HCT116 (cell line): ENCODE data around the gene ELMO2. TPM values are rescaled to one million over a fixed set of nuclear protein-coding genes. Genes with fewer than 3 reads are reported as not detected.

Experiments
- ATAC-seq: fragments of 200-7000 bp; cut with Tn5 transposase; 2 replicates; pipeline ENCODE4 v1.9.1; 2020; ENCODE audit warnings: mild to moderate bottlenecking, moderate library complexity
- BruUV-seq: library from RNA; stranded (reverse); fragments of 400-500 nt; replicated peaks from 2 replicates; lab custom pipeline; 2021; lab: Mats Ljungman, UMichigan
- CTCF ChIA-PET: fragments of 300-600 bp; sonication (Branson Sonifier 250); formaldehyde crosslinking; loops from one replicate; lab custom pipeline; 2021; ENCODE audit warnings: antibody characterized with exemption; lab: Charles Lee
- POLR2A ChIA-PET: fragments of 300-600, 350-600 bp; sonication (Branson Sonifier 250); formaldehyde crosslinking; loops from one replicate; lab custom pipeline; 2021; ENCODE audit warnings: antibody characterized with exemption; lab: Charles Lee
- RAD21 ChIA-PET, 2 experiments: fragments of 300-600 bp; sonication (Branson Sonifier 250); formaldehyde crosslinking; loops; one replicate each; lab custom pipeline; 2023; ENCODE audit warnings: low total read pairs in 2 of 2; ENCODE audit not compliant: uncharacterized antibody in 2 of 2, unreplicated experiment in 2 of 2, low non-redundant PET in 1 of 2; lab: Charles Lee
- DNase-seq: peaks from one replicate; pipeline ENCODE4 v3.0.0-alpha.2; 2010; ENCODE audit warnings: low read depth, low spot score
- H2AFZ ChIP-seq: fragments of 200-600 bp; shearing (Covaris generic), sonication (generic); 2 replicates; pipeline ENCODE4 v1.6.1; 2017; ENCODE audit warnings: low read depth, mixed run types, mixed read lengths, antibody characterized with exemption, low read length; ENCODE audit not compliant: poor library complexity, severe bottlenecking
- H3K27ac ChIP-seq: 2 replicates; pipeline ENCODE4 v1.5.1; 2012; ENCODE audit warnings: low read depth, low read length
- H3K27me3 ChIP-seq: fragments of 200-600 bp; sonication (generic); 2 replicates; pipeline ENCODE4 v1.6.1; 2016; ENCODE audit warnings: mixed run types, low read length, mixed read lengths; ENCODE audit not compliant: insufficient read depth
- H3K36me3 ChIP-seq, 2 experiments: fragments of 200-500 bp in 1 of 2; fragments of 200-600 bp in 1 of 2; sonication (Bioruptor generic) in 1 of 2; sonication (generic) in 1 of 2; 2 replicates each; pipeline versions ENCODE4 v1.5.1 to v1.6.1; 2014 to 2016; ENCODE audit warnings: low read length in 2 of 2, inconsistent platforms in 1 of 2, mixed read lengths in 1 of 2, mixed run types in 1 of 2; ENCODE audit not compliant: insufficient read depth in 2 of 2, control insufficient read depth in 1 of 2
- H3K4me1 ChIP-seq, 2 experiments: fragments of 200-600 bp in 1 of 2; sonication (generic) in 1 of 2; 2 replicates each; pipeline versions ENCODE4 v1.5.1 to v1.6.1; 2012 to 2017; ENCODE audit warnings: low read length in 2 of 2, inconsistent platforms in 1 of 2, mild to moderate bottlenecking in 1 of 2, mixed read lengths in 1 of 2, mixed run types in 1 of 2, moderate library complexity in 1 of 2; ENCODE audit not compliant: insufficient read depth in 2 of 2, control insufficient read depth in 1 of 2
- H3K4me2 ChIP-seq: fragments of 200-600 bp; sonication (generic); 2 replicates; pipeline ENCODE4 v1.6.1; 2017; ENCODE audit warnings: mixed run types, low read length, mixed read lengths
- H3K4me3 ChIP-seq, 2 experiments: fragments of 200-600 bp in 1 of 2; sonication (generic) in 1 of 2; replicated peaks in 1 of 2; 2 replicates each; pipeline ENCODE4 v1.5.1; 2011 to 2016; ENCODE audit warnings: low read length in 2 of 2, control low read depth in 1 of 2, low read depth in 1 of 2, mild to moderate bottlenecking in 1 of 2, mixed read lengths in 1 of 2, mixed run types in 1 of 2
- H3K79me2 ChIP-seq: fragments of 200-600 bp; sonication (generic); 2 replicates; pipeline ENCODE4 v1.6.1; 2017; ENCODE audit warnings: mild to moderate bottlenecking, mixed run types, low read length, moderate library complexity, mixed read lengths; ENCODE audit not compliant: insufficient read depth
- H3K9ac ChIP-seq: fragments of 200-600 bp; sonication (generic); 2 replicates; pipeline ENCODE4 v1.6.1; 2016; ENCODE audit warnings: low read length, mixed read lengths
- H3K9me2 ChIP-seq: fragments of 200-600 bp; sonication (generic), shearing (Covaris generic); 2 replicates; pipeline ENCODE4 v1.6.1; 2017; ENCODE audit warnings: mixed run types, mild to moderate bottlenecking, moderate library complexity; ENCODE audit not compliant: insufficient read depth
- H3K9me3 ChIP-seq, 2 experiments: fragments of 200-500 bp in 1 of 2; fragments of 200-600 bp in 1 of 2; sonication (Bioruptor generic) in 1 of 2; sonication (generic) in 1 of 2; 2 replicates each; pipeline ENCODE4 v1.6.1; 2014 to 2017; ENCODE audit warnings: low read length in 2 of 2, mixed read lengths in 2 of 2, inconsistent platforms in 1 of 2, low read depth in 1 of 2, mild to moderate bottlenecking in 1 of 2, mixed run types in 1 of 2, moderate library complexity in 1 of 2; ENCODE audit not compliant: control insufficient read depth in 1 of 2, insufficient read depth in 1 of 2
- H4K20me1 ChIP-seq: fragments of 200-600 bp; sonication (generic), shearing (Covaris generic); 2 replicates; pipeline ENCODE4 v1.6.1; 2017; ENCODE audit warnings: mixed run types, mild to moderate bottlenecking, moderate library complexity; ENCODE audit not compliant: insufficient read depth
- ATF3 ChIP-seq: IDR thresholded peaks from 2 replicates; pipeline ENCODE4 v1.6.1; 2012
- CBX3 ChIP-seq: IDR thresholded peaks from 2 replicates; pipeline ENCODE4 v1.6.1; 2012; ENCODE audit warnings: low read depth
- CTCF ChIP-seq, 3 experiments: fragments of 200-600 bp in 1 of 3; sonication (generic) in 1 of 3; IDR thresholded peaks in 2 of 3; conservative IDR thresholded peaks in 1 of 3; 2 replicates each; pipeline ENCODE4 v1.5.1; 2012 to 2017; ENCODE audit warnings: low read depth in 2 of 3, low read length in 2 of 3, antibody characterized with exemption in 1 of 3, borderline replicate concordance in 1 of 3, control low read depth in 1 of 3, mild to moderate bottlenecking in 1 of 3, mixed read lengths in 1 of 3, mixed run types in 1 of 3, moderate library complexity in 1 of 3; ENCODE audit not compliant: insufficient read depth in 1 of 3
- EGR1 ChIP-seq: IDR thresholded peaks from 2 replicates; pipeline ENCODE4 v1.6.1; 2012; ENCODE audit warnings: low read depth
- ELF1 ChIP-seq: IDR thresholded peaks from 2 replicates; pipeline ENCODE4 v1.6.1; 2012; ENCODE audit warnings: low read depth, borderline replicate concordance
- EZH2 ChIP-seq: fragments of 200-600 bp; sonication (generic); IDR thresholded peaks from 2 replicates; pipeline ENCODE4 v1.6.1; 2017; ENCODE audit warnings: antibody characterized with exemption, mixed run types
- EZH2phosphoT487 ChIP-seq: fragments of 200-600 bp; IDR thresholded peaks from 2 replicates; pipeline ENCODE4 v1.6.1; 2018; ENCODE audit warnings: antibody characterized with exemption, borderline replicate concordance
- FOSL1 ChIP-seq: IDR thresholded peaks from 2 replicates; pipeline ENCODE4 v1.6.1; 2012; ENCODE audit warnings: low read depth
- JUND ChIP-seq: IDR thresholded peaks from 2 replicates; pipeline ENCODE4 v1.6.1; 2012
- POLR2AphosphoS5 ChIP-seq: IDR thresholded peaks from 2 replicates; pipeline ENCODE4 v1.6.1; 2011; ENCODE audit warnings: mild to moderate bottlenecking, low read depth, low read length, moderate library complexity
- RAD21 ChIP-seq: IDR thresholded peaks from 2 replicates; pipeline ENCODE4 v1.6.1; 2012; ENCODE audit warnings: low read depth, mild to moderate bottlenecking
- SIN3A ChIP-seq: IDR thresholded peaks from 2 replicates; pipeline ENCODE4 v1.6.1; 2012; ENCODE audit warnings: low read depth
- SP1 ChIP-seq: IDR thresholded peaks from 2 replicates; pipeline ENCODE4 v1.6.1; 2012; ENCODE audit warnings: low read depth
- TCF7L2 ChIP-seq: IDR thresholded peaks from 2 replicates; pipeline ENCODE4 v1.7.0; 2011; ENCODE audit warnings: borderline replicate concordance, inconsistent platforms; ENCODE audit not compliant: insufficient read depth, insufficient read length; ENCODE audit errors: extremely low read depth
- ZFX ChIP-seq: fragments of 450-650 bp; IDR thresholded peaks from 2 replicates; pipeline ENCODE4 v1.6.1; 2017
- ZNF274 ChIP-seq: fragments of 200-500 bp; sonication (Bioruptor generic); IDR thresholded peaks from 2 replicates; pipeline ENCODE4 v1.6.1; 2014; ENCODE audit warnings: mild to moderate bottlenecking, low read depth, low read length, inconsistent platforms
- intact Hi-C: fragments of 100-400 bp; cut with micrococcal nuclease; formaldehyde crosslinking; loops from 2 replicates; pipeline ENCODE4 v1.10.0; 2022
- total RNA-seq: library from RNA; stranded (reverse); gene quantifications from one replicate; pipeline ENCODE4 v1.2.1, GENCODE V29; 2021; ENCODE audit not compliant: unreplicated experiment
- TF ChIP-seq, protein P1 (sequence below): IDR thresholded peaks from 2 replicates; pipeline ENCODE4 v1.6.1; 2012

ELMO2 gene
- total RNA-seq, 1 experiment from 2014 or later = 22.9 TPM

DNA sequence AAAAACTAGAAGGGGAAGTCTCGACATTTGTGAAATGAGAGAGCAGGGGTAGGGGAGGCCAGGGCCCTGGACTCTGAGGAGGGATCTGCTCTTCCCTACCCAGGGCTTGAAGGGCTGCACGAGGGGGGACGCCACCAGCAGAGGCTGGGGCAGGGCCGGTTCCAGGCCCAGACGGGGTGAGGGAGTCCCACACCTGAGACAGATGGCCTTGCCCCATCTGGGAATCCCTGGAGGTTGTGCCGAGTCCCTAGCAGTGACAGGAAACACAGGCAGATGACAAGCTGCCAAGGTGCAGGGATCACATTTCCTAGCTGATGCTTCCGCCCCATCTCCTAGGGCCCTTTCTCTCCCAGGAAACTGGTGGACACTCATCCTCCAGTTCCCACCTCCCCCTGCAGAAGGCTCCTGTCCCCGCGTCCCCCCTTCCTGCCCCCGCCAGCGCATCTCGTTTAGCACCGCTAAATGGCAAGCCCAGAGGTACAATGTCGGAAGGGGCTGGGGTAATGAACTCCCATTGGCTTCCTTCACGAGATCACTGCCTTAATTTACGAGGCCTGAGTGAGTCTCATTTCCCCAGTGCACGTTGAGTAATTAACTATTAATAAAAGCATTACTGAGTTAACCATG, 63.0 kb downstream of the ELMO2 start:
- ChIA-PET CTCF (no interaction called here), POLR2A (no interaction called here), RAD21 (no interaction called here)
- Histone ChIP-seq H3K9me3 (no peaks in the 10 kb centered on the region), H3K36me3 (no peaks in the 10 kb centered on the region; a peak in 1 of 4 replicates), H3K9ac (no peak overlapping the region), H3K4me3 (no peak overlapping the region), H4K20me1 (no peaks in the 10 kb centered on the region), H3K4me1 (no peaks in the 10 kb centered on the region), H3K79me2 (no peaks in the 10 kb centered on the region), H2AFZ (no peak overlapping the region), H3K9me2 (no peaks in the 10 kb centered on the region), H3K27ac (no peak overlapping the region), H3K4me2 (no peak overlapping the region), H3K27me3 (peaks cover 27% of the 10 kb centered on the region; the same call in 1 of the 2 replicates)
- no TSS peak for BruUV-seq
- intact Hi-C loops = no loop called here
- DNase-seq = no peak
- ATAC-seq = no peak
- no peak for TF ChIP-seq CBX3
- TF ChIP-seq ZNF274 = no peak
- TF ChIP-seq TCF7L2 = no peak
- no peak for TF ChIP-seq EZH2
- TF ChIP-seq JUND = no peak
- no peak for TF ChIP-seq FOSL1
- TF ChIP-seq, protein P1, sequence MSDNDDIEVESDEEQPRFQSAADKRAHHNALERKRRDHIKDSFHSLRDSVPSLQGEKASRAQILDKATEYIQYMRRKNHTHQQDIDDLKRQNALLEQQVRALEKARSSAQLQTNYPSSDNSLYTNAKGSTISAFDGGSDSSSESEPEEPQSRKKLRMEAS = no peak

DNA sequence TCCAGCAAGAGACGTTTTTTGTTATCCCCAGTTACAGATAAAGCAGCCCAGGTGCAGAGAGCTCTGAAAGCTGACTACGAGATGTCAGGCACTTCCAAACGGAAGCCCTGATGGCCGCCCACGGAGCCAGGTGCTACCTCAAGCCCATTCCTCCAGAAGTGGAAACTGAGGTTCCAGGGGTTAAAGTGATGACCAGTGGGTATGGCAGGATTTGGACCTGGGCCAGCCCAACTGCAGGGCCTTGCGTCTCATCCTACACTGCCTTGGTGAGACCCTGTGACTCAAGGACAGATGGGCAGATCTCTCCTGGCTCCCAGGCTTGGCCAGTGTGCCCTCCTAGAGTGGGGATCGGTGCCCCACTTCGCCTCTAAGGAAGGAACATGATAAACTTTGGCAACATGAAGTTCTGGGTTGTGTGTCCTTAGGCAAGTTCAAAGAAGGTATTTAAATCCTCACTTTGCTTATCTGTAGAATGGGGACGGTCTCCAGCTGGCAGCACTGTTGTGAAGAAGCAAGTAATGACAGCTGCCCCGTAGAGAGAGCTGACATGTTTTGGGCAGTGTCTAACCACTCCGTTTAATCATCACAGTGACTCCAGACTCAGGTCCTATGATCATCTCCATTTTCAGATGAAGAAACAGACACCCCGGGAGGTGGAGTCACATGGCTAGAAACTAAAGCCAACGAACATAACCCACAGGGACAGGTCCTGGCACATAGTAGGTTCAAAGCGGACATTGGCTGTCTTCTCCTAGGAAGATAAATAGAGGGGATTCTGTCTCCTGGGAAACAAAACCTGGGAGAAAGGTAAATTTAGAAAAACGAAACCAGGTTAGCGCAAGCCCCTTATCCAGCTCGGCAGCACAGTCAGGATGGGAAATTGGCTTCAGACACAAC, 63.7 kb downstream of the ELMO2 start:
- RAD21 ChIA-PET = no interaction called here
- Histone ChIP-seq H3K9me3 (no peaks in the 10 kb centered on the region), H3K27ac (no peak overlapping the region), H3K79me2 (no peaks in the 10 kb centered on the region), H2AFZ (no peak overlapping the region), H3K4me3 (no peak overlapping the region), H3K4me2 (no peak overlapping the region), H3K27me3 (peaks cover 27% of the 10 kb centered on the region; the same call in 1 of the 2 replicates), H3K4me1 (no peaks in the 10 kb centered on the region), H3K9me2 (no peaks in the 10 kb centered on the region), H3K9ac (no peak overlapping the region), H3K36me3 (no peaks in the 10 kb centered on the region), H4K20me1 (no peaks in the 10 kb centered on the region)
- DNase-seq = no peak
- ATAC-seq = no peak
- BruUV-seq = no TSS peak
- intact Hi-C loops = no loop called here
- CTCF ChIA-PET = no interaction called here
- POLR2A ChIA-PET = no interaction called here
- TF ChIP-seq EZH2phosphoT487 (no peak), SIN3A (no peak), CTCF (IDR thresholded peaks at IDR 0.05 in 2 of 3, conservative IDR thresholded peaks at IDR 0.05 in 1 of 3; ENCODE audit: borderline replicate concordance in 1 of 3, insufficient read depth in 1 of 3, low read depth in 2 of 3, low read length in 2 of 3) (no peak), JUND (no peak), SP1 (no peak), ATF3 (no peak), TCF7L2 (no peak), EZH2 (no peak), ZFX (no peak), RAD21 (no peak), EGR1 (no peak), ELF1 (no peak), POLR2AphosphoS5 (no peak)
- TF ChIP-seq, protein P1 = no peak
